8988T (cell line): ENCODE results near the gene SRGAP2.
"Not testable (repeated sequence)": the region's sequence is repeated elsewhere in the genome, so short reads cannot be mapped to it uniquely, and the experiment has no call there.

Experiments used
- DNase-seq: peaks from one replicate; pipeline ENCODE4 v3.0.0; 2011

Gene SRGAP2

GRCh38 chr1:206203364-206204158, at the start of gene SRGAP2:
Gene SRGAP2 (plus strand): TSS chr1:206203541. CDS start chr1:206205971, 2,430 bp downstream.
- DNase-seq = not testable (repeated sequence)

GRCh38 chr1:206167350-206168029, 35.9 kb upstream of the SRGAP2 start:
- DNase-seq = not testable (repeated sequence)

DNA sequence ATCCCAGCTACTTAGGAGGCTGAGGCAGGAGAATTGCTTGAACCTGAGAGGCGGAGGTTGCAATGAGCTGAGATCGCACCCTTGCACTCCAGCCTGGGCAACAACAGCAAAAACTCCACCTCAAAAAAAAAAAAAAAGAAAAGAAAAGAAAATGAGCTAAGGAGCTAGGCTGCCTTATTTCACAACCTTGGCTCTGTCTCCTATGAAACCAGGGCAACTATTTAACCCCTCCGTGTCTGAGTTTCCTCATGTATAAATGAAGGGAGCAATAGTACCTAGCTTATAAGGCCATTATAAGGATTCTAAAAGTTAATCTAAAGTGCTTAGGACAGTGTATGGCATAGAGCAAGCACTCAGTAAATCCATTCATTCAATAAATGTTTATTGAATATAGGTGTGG, 33.5 kb upstream of the SRGAP2 start:
- DNase-seq = not testable (repeated sequence)

DNA sequence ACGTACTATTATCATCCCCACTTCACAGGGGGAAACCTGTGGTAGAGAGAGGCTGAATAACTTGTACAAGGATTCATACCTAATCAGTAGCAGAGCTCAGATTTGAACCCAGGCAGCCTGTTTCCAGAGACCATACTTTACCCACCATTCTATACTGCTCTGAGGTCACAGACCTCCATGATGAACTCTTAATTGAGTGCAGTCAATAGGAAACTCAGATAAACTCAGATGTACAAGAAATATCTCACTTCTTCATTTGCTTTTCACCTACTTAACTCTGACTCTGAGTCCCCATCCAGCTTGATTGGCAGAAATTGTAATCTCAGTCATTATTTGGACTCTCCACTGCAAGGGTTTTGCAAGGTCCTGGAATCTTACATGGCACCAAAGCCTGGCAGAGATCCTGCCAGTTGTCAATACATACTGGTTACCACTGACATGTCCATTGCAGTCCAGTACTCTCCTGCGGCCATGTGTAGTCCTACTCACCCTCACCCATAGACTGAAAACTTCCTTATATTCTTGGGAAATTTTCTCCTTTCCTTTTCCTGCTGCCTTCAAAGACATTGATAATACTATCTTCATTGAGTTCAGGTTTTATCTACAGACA, 30.1 kb upstream of the SRGAP2 start:
- not testable (repeated sequence) for DNase-seq

- not testable (repeated sequence) for DNase-seq
These were observed 29.0 kb upstream of the SRGAP2 start for GRCh38 chr1:206174182-206174868.

GRCh38 chr1:206175459-206176113, 27.8 kb upstream of the SRGAP2 start:
- DNase-seq = not testable (repeated sequence)

DNA sequence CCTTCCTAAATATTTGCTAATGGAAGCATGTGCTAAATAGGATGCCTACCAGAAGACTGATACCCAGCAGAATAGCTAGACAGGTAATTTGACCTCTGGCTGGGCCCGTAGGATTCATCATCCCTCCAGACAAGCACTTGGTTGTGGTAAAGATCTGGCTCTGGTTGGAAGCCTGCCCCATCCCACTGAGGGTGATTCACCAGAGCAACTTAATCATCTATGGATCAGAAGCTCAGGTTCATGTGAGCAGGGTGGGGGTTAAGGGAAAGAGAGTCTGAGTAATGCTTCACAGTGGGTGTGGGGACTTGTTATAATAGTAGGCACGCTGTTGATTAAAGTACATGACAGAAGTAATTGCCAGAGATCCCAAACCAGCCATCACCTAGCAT, 27.2 kb upstream of the SRGAP2 start:
- DNase-seq = not testable (repeated sequence)

DNA sequence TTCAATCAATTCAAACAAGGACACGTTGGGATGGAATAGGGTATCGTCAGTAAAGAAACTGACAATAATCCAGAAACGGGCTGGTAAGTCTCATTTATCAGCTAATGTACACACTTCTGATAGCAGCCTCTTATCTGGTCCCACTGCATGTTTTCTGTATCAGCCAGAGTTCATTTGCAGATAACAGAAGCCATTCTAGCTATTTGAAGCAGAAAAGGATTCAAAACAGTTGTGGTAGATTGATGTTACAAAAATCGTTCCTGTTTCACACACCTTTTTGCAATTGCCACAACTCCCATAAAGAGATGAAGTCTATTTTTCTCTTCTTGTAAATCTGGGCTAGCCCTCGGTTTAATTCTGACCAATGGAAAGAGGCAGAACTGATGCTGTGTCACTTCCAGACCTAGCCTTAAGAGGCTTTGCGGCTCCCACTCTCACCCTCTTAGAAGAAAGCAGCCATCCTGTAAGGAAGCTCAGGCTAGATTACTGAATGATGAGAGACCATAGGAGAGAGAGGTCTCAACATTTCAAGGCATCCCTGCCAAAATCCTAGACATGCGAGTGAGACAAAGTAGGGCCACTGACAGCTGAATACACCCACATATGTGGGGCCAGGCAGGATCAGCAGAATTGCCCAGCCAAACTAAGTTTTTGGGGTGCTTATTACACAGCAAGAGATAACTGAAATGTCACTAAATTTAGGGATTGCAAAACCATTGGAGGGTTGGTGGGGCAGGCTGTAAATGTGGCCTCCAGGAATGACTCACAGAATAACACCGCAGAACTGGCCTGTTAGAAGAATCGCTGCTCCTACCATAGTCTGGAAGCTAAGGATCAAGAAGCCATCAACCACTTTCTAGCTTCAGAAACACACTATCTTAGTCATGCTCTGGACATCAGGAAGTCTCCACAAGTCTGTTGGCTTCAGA, 25.0 kb upstream of the SRGAP2 start:
- not testable (repeated sequence) for DNase-seq

- not testable (repeated sequence) for DNase-seq
These were observed 23.7 kb upstream of the SRGAP2 start for GRCh38 chr1:206179666-206180065.

- DNase-seq = not testable (repeated sequence)
These were observed 20.7 kb upstream of the SRGAP2 start for GRCh38 chr1:206182368-206183317.

DNA sequence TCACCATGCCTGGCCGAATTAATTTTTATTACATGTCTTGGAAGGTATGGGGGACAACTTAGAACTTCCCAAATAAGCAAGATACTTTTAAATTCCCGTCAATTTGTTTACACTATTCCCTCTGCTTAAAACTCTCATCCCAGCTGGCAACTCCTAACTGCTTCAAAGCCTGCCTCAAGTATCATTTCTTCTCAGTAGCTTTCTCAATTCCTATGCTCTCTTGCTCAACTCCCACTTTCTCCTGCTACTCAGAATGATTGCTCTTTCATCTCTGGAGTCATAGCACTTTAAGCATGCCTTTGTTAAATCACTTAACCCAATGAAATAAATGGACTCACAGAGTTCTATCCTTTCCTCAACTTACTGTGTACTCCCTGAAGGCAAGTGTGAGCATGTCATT, 19.6 kb upstream of the SRGAP2 start:
- DNase-seq = not testable (repeated sequence)

GRCh38 chr1:206185778-206186177, 17.6 kb upstream of the SRGAP2 start:
- DNase-seq = not testable (repeated sequence)

DNA sequence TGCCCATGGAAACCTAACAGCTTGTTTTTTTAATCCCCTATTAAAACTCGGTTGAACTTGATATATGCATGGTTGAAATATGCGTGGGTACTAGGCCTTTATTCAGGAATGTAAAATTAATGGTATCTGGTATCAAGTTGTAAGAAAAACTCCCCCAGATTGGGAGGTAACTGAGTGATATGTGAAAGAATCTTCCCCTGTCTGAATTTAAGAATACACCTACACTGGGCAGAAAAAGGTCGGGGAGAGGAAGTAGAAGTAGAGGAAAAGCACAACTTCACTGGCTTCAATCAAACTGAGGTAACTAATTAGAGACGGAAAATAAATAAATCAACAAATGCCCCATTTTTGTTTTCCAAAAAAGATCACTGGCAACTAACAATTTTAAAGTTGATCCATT, 16.5 kb upstream of the SRGAP2 start:
- not testable (repeated sequence) for DNase-seq

- DNase-seq = not testable (repeated sequence)
These were observed 8.2 kb upstream of the SRGAP2 start for GRCh38 chr1:206195182-206195581.

DNA sequence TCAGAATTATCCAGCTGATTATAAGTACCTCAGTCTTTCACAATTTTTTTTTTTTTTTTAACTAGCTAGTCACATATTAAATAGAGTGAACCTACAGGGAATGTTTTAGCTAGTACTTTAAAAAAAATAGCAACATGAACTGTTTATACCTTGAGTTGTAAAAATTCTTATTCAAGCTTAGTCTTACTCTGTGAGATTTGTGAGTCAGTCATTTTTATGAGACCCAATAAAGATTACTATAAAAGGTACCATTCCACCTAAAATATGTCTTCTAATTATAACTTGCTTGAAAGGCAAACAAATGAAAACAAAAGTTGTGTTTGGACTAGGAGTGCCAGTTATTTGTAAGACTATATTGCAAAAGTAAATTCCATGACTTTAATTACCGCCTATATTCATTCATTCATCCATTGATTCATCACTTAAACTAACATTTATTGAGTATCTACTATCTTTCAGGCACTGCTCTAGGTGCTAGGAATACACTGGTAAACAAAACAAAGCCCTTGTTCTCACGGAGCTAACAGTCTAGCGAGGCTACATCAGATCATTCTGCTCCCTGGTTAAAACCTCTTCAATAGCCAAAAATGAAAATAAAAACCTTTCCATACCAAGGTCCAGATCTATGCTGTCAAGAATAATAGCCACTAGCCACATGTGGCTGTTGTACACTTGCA, 6.5 kb upstream of the SRGAP2 start:
- not testable (repeated sequence) for DNase-seq

- DNase-seq = peak; percentile 21
These were observed 465 bp upstream of the SRGAP2 start, which contains the start of gene FAM72A for GRCh38 chr1:206202789-206203363. Gene FAM72A (minus strand): TSS chr1:206202839. CDS start chr1:206202025, 814 bp downstream.

DNA sequence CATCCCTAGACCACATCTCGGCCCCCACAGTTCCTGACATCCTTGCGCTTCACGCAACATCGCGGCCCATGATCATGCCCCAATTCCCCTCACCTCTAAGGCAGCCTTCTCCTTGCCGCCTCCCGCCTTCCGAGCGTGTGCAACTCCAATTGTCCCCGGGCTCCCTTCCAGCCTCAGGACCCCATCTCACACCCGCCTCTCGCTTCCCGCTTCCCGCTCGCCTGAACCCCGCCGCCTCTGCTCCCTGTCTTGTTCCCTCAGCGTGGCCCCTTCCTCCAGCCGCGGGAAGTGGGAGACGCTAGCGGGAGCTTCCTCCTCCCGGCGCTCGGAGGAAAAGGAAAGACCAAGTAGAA, 794 bp downstream of the SRGAP2 start:
- not testable (repeated sequence) for DNase-seq

- DNase-seq = not testable (repeated sequence)
These were observed 1.5 kb downstream of the SRGAP2 start for GRCh38 chr1:206204871-206205270.

DNA sequence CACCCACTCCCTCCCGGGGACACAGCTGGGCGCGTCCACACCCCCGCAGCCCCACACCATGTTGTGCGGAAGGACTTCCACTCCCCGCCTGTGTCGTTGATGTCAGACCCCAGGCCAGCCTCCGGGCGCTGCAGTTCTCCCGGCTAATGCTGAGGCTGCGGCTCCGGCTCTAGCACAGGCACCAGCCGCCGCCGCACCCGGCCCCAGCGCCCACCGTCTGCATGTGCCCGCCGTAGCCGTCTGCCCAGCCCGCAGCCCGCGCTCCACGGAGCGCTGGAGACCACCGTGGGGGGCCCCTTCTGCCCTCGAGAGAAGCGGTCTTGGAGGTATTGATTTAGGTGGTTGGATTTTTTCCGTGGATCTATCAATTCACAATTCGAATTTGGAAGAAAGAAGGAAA, 2.2 kb downstream of the SRGAP2 start:
- DNase-seq = not testable (repeated sequence)
